ENCODE measurements around the gene FRAS1.

The FRAS1 gene

DNA sequence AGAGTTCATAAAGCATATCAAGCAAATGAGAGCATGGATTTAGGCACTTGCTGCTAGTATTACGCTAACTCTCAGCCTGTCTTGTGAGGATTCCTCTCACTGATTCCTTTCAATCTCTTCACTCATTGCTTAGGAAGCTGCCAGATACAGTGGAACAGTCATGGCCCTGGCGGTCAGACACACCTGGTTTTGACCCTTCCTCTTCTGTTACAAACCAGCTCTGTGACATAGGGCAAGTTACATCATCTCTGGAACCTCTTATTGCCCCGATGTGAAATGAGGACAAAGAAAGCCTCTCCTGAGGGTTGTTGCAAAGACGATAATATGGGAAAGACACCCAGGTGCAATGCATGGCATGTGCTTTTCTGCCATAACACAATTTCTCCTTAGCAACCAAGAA is 12.2 kb downstream of the FRAS1 start:
- no peak for DNase-seq (ENCODE audit: low read depth)
- H3K4me3 ChIP-seq (ENCODE audit: low read depth, low read length) = no peak overlapping the region
- TF ChIP-seq, protein P1, sequence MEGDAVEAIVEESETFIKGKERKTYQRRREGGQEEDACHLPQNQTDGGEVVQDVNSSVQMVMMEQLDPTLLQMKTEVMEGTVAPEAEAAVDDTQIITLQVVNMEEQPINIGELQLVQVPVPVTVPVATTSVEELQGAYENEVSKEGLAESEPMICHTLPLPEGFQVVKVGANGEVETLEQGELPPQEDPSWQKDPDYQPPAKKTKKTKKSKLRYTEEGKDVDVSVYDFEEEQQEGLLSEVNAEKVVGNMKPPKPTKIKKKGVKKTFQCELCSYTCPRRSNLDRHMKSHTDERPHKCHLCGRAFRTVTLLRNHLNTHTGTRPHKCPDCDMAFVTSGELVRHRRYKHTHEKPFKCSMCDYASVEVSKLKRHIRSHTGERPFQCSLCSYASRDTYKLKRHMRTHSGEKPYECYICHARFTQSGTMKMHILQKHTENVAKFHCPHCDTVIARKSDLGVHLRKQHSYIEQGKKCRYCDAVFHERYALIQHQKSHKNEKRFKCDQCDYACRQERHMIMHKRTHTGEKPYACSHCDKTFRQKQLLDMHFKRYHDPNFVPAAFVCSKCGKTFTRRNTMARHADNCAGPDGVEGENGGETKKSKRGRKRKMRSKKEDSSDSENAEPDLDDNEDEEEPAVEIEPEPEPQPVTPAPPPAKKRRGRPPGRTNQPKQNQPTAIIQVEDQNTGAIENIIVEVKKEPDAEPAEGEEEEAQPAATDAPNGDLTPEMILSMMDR (IDR thresholded peaks at IDR 0.05; ENCODE audit: low read depth, low read length, missing control alignments) = no peak

DNA sequence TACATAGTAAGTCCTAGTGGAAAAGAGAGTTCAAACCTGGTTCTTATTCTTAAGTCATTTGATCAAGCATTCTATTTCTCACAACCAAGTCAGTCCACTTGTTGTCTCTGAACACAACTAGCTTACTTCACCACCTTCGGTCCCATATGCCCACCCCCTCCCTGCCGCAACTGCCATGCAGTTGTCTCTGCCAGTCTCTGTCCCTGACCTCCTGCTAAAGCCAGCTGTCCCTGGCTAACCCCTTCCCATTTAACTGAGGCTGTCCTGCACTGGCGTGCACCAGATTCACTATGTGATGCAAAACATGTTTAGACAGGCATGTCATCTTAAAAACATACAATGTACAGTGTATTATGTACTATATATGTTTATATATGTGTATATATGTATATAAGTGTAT is 12.7 kb downstream of the FRAS1 start:
- TF ChIP-seq, protein P1 (IDR thresholded peaks at IDR 0.05; ENCODE audit: low read depth, low read length, missing control alignments) = no peak

DNA sequence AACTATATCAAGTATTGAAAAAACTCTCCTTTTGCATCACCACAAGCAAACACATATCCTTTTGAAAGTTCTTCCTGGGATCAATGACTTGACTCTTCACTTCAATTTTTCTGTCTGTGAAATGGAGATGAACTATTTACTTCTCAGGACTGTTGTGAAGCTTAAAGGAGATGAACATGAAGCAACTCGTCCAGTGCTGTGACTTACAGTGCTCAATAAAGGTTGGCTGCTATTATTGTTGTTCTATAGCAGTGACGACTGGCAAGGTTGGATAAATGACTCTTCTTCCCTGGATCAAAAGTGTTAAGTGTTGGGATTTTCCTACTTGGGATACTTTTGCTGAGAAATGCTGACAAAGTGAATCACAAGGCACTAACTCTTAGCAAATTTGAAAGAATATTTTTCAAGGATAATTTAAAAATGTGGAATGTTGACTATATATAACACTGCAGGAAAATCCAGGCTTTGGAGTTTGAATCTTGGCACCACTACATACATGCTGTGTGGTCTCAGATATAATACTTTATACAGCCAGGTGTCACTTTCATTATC is 13.7 kb downstream of the FRAS1 start:
- no peak for DNase-seq (ENCODE audit: low read depth)
- no peak overlapping the region for H3K4me3 ChIP-seq (ENCODE audit: low read depth, low read length)
- TF ChIP-seq, protein P1 (IDR thresholded peaks at IDR 0.05; ENCODE audit: low read depth, low read length, missing control alignments) = no peak

More for the DNA sequence above, 12.7 kb downstream of the FRAS1 start:
- no peak for DNase-seq (ENCODE audit: low read depth)
- H3K4me3 ChIP-seq (ENCODE audit: low read depth, low read length) = no peak overlapping the region

DNA sequence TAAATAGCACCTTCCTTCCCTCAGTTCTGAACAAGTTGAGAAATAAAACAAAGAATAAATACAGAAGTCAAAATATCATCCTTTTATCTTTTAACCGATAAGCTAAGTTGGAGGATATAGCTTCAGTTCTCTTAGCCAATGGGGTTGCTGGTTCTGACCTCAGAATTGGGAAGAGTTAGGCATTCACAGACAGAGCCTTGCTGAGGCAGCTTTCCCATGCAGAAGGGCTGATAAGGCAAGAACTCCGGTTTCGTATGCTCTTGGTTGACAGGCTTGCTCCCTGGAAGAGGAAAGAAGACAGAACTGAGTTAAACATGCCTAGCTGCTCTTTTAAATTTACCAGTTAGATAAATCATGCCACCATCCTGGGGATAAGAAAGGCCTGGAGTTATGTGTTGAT is 17.6 kb downstream of the FRAS1 start:
- TF ChIP-seq, protein P1 (IDR thresholded peaks at IDR 0.05; ENCODE audit: low read depth, low read length, missing control alignments) = no peak
- no peak for DNase-seq (ENCODE audit: low read depth)
- no peak overlapping the region for H3K4me3 ChIP-seq (ENCODE audit: low read depth, low read length)

DNA sequence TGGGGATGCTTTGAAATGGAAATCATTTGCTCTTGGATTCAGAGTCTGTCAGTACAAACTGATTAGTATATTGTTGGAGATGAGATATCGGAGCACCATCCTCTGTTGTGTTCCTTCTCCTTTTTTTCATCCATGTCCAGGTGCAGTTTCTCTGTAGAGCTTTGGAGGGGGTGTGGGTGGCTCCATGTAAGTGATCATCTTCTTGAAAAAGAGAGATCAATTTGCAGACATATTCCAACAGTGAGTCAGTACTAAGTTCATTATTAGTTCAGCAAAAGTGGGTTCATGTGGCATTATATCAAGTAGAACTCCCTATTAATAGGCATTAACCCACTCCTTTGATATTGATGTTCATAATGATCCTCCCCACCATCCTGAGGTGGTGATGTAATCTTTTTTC is 18.9 kb downstream of the FRAS1 start:
- no peak for DNase-seq (ENCODE audit: low read depth)
- TF ChIP-seq, protein P1 (IDR thresholded peaks at IDR 0.05; ENCODE audit: low read depth, low read length, missing control alignments) = no peak
- no peak overlapping the region for H3K4me3 ChIP-seq (ENCODE audit: low read depth, low read length)

DNA sequence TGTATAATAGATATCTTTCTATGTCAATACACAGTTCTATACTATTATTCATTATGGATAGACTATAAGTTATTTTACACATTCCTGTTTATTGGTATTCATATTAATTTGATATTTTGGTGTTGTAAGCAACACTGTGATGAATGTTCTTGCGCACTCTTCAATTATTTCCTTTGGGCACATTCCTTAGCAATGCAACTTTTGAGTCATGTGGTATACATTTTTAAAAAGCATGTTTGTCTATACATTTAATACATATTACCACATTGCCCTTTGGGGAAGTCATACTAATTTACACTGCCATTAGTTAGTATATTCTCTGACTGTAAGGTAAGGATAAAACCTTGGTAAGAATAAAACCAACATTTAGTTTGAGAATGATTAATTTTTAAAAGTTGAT is 21.0 kb downstream of the FRAS1 start:
- TF ChIP-seq, protein P1 (IDR thresholded peaks at IDR 0.05; ENCODE audit: low read depth, low read length, missing control alignments) = no peak
- no peak overlapping the region for H3K4me3 ChIP-seq (ENCODE audit: low read depth, low read length)
- DNase-seq (ENCODE audit: low read depth) = no peak

DNA sequence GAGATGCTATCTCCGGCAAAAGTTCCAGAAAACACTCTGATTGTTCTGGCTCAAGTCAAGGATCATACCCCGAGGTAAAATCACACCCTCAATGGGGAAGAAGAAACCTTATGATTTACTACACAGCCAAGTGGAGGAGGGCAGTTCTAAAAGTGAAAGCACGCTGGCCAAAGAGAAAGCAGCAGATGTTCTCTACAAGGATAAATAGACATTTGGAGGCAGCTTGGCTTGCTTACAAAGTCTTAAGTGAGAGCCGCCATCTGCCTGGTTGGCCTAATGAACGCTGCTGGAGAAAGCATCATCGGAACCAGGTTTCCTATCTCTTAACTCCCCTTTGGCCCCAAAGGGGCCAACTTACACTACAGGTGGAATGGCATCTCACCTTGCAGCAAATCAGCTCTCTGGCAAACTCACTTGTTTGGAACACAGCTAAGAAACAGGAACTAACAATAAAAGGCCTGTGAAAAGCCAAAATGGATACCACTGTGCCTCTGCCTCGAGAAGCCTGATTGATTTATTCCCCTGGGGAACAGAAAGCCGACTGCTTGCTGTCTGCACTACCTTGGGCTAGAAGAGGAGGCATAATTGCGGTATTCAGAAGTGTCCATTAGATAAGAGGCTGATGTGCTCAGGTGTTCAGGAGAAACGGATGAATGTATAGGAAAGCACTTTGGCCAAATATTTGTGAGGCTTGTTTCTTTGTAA is 22.8 kb downstream of the FRAS1 start:
- DNase-seq (ENCODE audit: low read depth) = no peak
- TF ChIP-seq, protein P1 (IDR thresholded peaks at IDR 0.05; ENCODE audit: low read depth, low read length, missing control alignments) = no peak
- no peak overlapping the region for H3K4me3 ChIP-seq (ENCODE audit: low read depth, low read length)
